Tibial nerve (tissue), 3 donors: ENCODE data around the gene TVP23A.

Source experiments
- CTCF ChIP-seq, 5 experiments: fragments of 200-600 bp in 3 of 5; fragments of 450-650 bp in 2 of 5; sonication (generic) in 3 of 5; IDR thresholded peaks; one replicate each; pipeline ENCODE4 v1.5.1; 2016 to 2019; ENCODE audit warnings: antibody characterized with exemption in 5 of 5, mild to moderate bottlenecking in 3 of 5, moderate library complexity in 2 of 5
- POLR2A ChIP-seq, 2 donors: fragments of 450-650 bp; IDR thresholded peaks; one replicate each; pipeline ENCODE4 v1.6.1; 2017; ENCODE audit warnings: antibody characterized with exemption in 2 of 2, mild to moderate bottlenecking in 2 of 2, moderate library complexity in 2 of 2

- no peak for TF ChIP-seq POLR2A (IDR thresholded peaks at IDR 0.05)
- no peak for TF ChIP-seq CTCF (IDR thresholded peaks at IDR 0.05)
These were observed 57.2 kb downstream of the TVP23A start for GRCh38 chr16:10761373-10761772.
